HL-60 (cell line): ENCODE measurements around the gene MAGI3.

ENCODE experiments used
- DNase-seq, 2 experiments: peaks; one replicate each; pipeline ENCODE4 v3.0.0-alpha.2; 2010 to 2020; ENCODE audit warnings: low read depth in 1 of 2, low spot score in 1 of 2
- H3K27ac ChIP-seq: fragments of 250-450 bp; sonication (Bioruptor Pico); replicated peaks from 2 replicates; pipeline ENCODE4 v1.5.1; 2020; ENCODE audit warnings: mild to moderate bottlenecking, moderate library complexity
- H3K27me3 ChIP-seq: fragments of 250-450 bp; sonication (Bioruptor Pico); 2 replicates; pipeline ENCODE4 v1.5.1; 2021; ENCODE audit warnings: mild to moderate bottlenecking, moderate library complexity; ENCODE audit not compliant: insufficient read depth, poor library complexity, severe bottlenecking
- H3K4me3 ChIP-seq: replicated peaks from 2 replicates; pipeline ENCODE4 v1.5.1; 2011; ENCODE audit warnings: mild to moderate bottlenecking, control low read depth, low read length; ENCODE audit not compliant: insufficient read depth
- CTCF ChIP-seq: IDR thresholded peaks from one replicate; pipeline ENCODE4 v1.5.1; 2011; ENCODE audit warnings: low read length, control low read depth, inconsistent platforms; ENCODE audit not compliant: insufficient read depth
- GABPA ChIP-seq: IDR thresholded peaks from 2 replicates; pipeline ENCODE4 v1.6.1; 2012; ENCODE audit warnings: low read depth
- POLR2AphosphoS5 ChIP-seq: IDR thresholded peaks from 2 replicates; pipeline ENCODE4 v1.6.1; 2012; ENCODE audit warnings: low read depth
- SPI1 ChIP-seq: IDR thresholded peaks from 2 replicates; pipeline ENCODE4 v1.6.1; 2012; ENCODE audit warnings: low read depth, mild to moderate bottlenecking, borderline replicate concordance
- TF ChIP-seq, protein P1 (sequence below): IDR thresholded peaks from 2 replicates; pipeline ENCODE4 v1.6.1; 2012; ENCODE audit warnings: low read depth; ENCODE audit not compliant: insufficient replicate concordance

The MAGI3 gene

GRCh38 chr1:113369040-113369439, 21.3 kb upstream of the MAGI3 start:
- no peak for DNase-seq
- Histone ChIP-seq H3K27me3 (no peaks in the 10 kb centered on the region), H3K27ac (no peak overlapping the region), H3K4me3 (no peak overlapping the region)
- TF ChIP-seq, protein P1, sequence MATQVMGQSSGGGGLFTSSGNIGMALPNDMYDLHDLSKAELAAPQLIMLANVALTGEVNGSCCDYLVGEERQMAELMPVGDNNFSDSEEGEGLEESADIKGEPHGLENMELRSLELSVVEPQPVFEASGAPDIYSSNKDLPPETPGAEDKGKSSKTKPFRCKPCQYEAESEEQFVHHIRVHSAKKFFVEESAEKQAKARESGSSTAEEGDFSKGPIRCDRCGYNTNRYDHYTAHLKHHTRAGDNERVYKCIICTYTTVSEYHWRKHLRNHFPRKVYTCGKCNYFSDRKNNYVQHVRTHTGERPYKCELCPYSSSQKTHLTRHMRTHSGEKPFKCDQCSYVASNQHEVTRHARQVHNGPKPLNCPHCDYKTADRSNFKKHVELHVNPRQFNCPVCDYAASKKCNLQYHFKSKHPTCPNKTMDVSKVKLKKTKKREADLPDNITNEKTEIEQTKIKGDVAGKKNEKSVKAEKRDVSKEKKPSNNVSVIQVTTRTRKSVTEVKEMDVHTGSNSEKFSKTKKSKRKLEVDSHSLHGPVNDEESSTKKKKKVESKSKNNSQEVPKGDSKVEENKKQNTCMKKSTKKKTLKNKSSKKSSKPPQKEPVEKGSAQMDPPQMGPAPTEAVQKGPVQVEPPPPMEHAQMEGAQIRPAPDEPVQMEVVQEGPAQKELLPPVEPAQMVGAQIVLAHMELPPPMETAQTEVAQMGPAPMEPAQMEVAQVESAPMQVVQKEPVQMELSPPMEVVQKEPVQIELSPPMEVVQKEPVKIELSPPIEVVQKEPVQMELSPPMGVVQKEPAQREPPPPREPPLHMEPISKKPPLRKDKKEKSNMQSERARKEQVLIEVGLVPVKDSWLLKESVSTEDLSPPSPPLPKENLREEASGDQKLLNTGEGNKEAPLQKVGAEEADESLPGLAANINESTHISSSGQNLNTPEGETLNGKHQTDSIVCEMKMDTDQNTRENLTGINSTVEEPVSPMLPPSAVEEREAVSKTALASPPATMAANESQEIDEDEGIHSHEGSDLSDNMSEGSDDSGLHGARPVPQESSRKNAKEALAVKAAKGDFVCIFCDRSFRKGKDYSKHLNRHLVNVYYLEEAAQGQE: no peak
- TF ChIP-seq POLR2AphosphoS5: no peak
- no peak for TF ChIP-seq SPI1

DNA sequence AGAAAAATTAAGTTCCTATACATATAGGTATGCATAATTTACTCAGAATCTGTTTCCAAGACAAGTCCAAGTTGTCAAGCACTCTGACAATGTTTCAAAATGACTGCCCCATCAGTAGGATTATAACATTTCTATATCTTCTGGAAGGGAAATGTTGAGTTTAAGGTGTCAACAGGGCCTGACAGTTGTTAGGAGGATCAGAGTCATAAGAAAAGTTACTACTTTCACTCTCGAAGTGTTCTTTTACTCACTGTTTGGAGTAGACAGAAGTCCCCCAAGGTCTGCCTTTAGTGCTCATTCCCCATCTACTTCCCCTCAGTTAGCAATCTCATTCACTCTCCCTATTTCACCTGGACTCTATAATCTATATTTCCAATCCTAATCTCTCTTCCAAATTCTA, 20.6 kb upstream of the MAGI3 start:
- H3K27me3 ChIP-seq: no peaks in the 10 kb centered on the region
- DNase-seq: no peak
- no peak overlapping the region for H3K27ac ChIP-seq
- H3K4me3 ChIP-seq: no peak overlapping the region
- TF ChIP-seq SPI1: no peak
- TF ChIP-seq CTCF: no peak
- TF ChIP-seq, protein P1: no peak
- no peak for TF ChIP-seq POLR2AphosphoS5
- no peak for TF ChIP-seq GABPA

DNA sequence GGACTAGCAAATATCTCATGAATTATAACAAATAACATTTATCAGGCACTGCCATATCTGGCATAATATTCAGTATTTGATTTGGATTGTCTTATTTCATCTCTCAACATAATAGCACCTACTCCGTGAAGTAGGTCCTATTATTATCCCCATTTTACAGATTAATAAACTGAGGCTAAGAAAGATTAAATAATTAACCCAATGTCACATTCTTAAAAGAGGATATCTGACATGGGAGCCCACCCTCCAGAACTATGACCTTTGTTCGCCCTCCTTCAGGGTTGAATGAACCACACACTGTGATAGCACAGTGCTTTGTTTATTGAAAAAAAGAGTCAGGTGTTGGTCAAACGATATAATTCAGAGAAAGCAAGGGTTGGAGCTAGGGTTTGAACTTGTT, 19.4 kb upstream of the MAGI3 start:
- no peak for TF ChIP-seq POLR2AphosphoS5
- no peak for TF ChIP-seq CTCF
- TF ChIP-seq, protein P1: no peak
- no peak for TF ChIP-seq SPI1
- TF ChIP-seq GABPA: no peak
- DNase-seq: no peak
- Histone ChIP-seq H3K27me3 (no peaks in the 10 kb centered on the region), H3K4me3 (no peak overlapping the region), H3K27ac (no peak overlapping the region)

DNA sequence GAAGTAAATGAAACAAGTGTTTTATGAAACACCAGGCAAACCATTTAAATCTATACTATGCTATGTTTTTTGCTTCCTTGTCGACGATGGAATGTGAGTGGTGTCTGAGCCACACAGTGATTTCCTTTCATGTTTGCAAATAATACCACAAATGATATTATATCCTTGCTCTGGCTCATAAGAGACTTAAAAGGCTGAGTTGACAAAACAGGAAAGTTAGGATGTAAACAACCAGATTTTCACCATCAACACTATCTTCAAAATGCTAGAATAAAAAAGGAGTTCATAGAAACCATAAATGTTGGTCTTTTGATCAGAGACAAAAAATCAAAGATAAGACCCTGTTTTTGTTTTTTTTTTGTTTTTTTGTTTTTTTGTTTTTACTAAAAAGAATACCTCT, 17.8 kb upstream of the MAGI3 start:
- H3K4me3 ChIP-seq: no peak overlapping the region
- H3K27ac ChIP-seq: no peak overlapping the region
- TF ChIP-seq, protein P1: no peak
- no peak for TF ChIP-seq GABPA
- no peak for TF ChIP-seq SPI1
- no peak for TF ChIP-seq POLR2AphosphoS5
- no peak for TF ChIP-seq CTCF
- no peak for DNase-seq
- H3K27me3 ChIP-seq: no peaks in the 10 kb centered on the region
